Liver (tissue), 9 donors: Measurements from ENCODE around the gene BMP6. TPM values are rescaled to one million over a fixed set of nuclear protein-coding genes. Genes with fewer than 3 reads are reported as not detected.

ENCODE experiments used
- DNase-seq: peaks from one replicate; pipeline ENCODE4 v3.0.0-alpha.2; 2017; ENCODE audit warnings: low spot score
- H3K27ac ChIP-seq, 2 donors: one replicate each; pipeline ENCODE4 v1.7.0; 2013; ENCODE audit warnings: inconsistent platforms in 2 of 2, low read length in 2 of 2, control low read depth in 1 of 2, low read depth in 1 of 2, mild to moderate bottlenecking in 1 of 2
- H3K27me3 ChIP-seq, 4 donors: one replicate each; pipeline versions ENCODE4 v1.6.1 to v1.7.0; 2013; ENCODE audit warnings: low read length in 3 of 4, inconsistent platforms in 1 of 4, mild to moderate bottlenecking in 1 of 4, moderate library complexity in 1 of 4; ENCODE audit not compliant: control insufficient read depth in 4 of 4, insufficient read depth in 4 of 4
- H3K36me3 ChIP-seq, 4 donors: one replicate each; pipeline versions ENCODE4 v1.6.1 to v1.7.0; 2013; ENCODE audit warnings: low read length in 3 of 4, mild to moderate bottlenecking in 3 of 4, low read depth in 1 of 4, moderate library complexity in 1 of 4; ENCODE audit not compliant: control insufficient read depth in 4 of 4, insufficient read depth in 3 of 4
- H3K4me1 ChIP-seq, 4 donors: one replicate each; pipeline versions ENCODE4 v1.6.1 to v1.7.0; 2013; ENCODE audit warnings: low read length in 3 of 4, mild to moderate bottlenecking in 3 of 4, moderate library complexity in 1 of 4; ENCODE audit not compliant: control insufficient read depth in 4 of 4, insufficient read depth in 4 of 4
- H3K4me3 ChIP-seq, 3 donors: one replicate each; pipeline versions ENCODE4 v1.6.1 to v1.7.0; 2013; ENCODE audit warnings: low read length in 3 of 3, control low read depth in 1 of 3, low read depth in 1 of 3, mild to moderate bottlenecking in 1 of 3
- H3K9ac ChIP-seq, 2 donors: one replicate each; pipeline ENCODE4 v1.7.0; 2013; ENCODE audit warnings: low read length in 2 of 2, mild to moderate bottlenecking in 2 of 2, moderate library complexity in 2 of 2, control low read depth in 1 of 2, low read depth in 1 of 2
- H3K9me3 ChIP-seq, 4 donors: one replicate each; pipeline versions ENCODE4 v1.6.1 to v1.7.0; 2013; ENCODE audit warnings: low read length in 3 of 4; ENCODE audit not compliant: control insufficient read depth in 4 of 4
- ATF3 ChIP-seq: IDR thresholded peaks from 2 replicates; pipeline ENCODE4 v1.6.1; 2016; ENCODE audit warnings: antibody characterized with exemption
- CTCF ChIP-seq: fragments of 150-350 bp; IDR thresholded peaks from 2 replicates; pipeline ENCODE4 v1.5.1; 2017; ENCODE audit warnings: improper control_type of control experiment, low read depth, low read length; ENCODE audit not compliant: missing input control
- EGR1 ChIP-seq, 2 donors: IDR thresholded peaks; 2 replicates each; pipeline ENCODE4 v1.6.1; 2016 to 2018; ENCODE audit warnings: antibody characterized with exemption in 2 of 2, low read depth in 2 of 2
- FOXA1 ChIP-seq: IDR thresholded peaks from 2 replicates; pipeline ENCODE4 v1.6.1; 2016; ENCODE audit warnings: antibody characterized with exemption
- FOXA2 ChIP-seq: IDR thresholded peaks from 2 replicates; pipeline ENCODE4 v1.6.1; 2016; ENCODE audit warnings: antibody characterized with exemption
- GABPA ChIP-seq, 2 donors: IDR thresholded peaks in 1 of 2; conservative IDR thresholded peaks in 1 of 2; 2 replicates each; pipeline ENCODE4 v1.6.1; 2016; ENCODE audit warnings: antibody characterized with exemption in 2 of 2, mild to moderate bottlenecking in 1 of 2, moderate library complexity in 1 of 2
- HNF4G ChIP-seq: IDR thresholded peaks from 2 replicates; pipeline ENCODE4 v1.6.1; 2016; ENCODE audit warnings: antibody characterized with exemption
- JUND ChIP-seq, 2 donors: IDR thresholded peaks; 2 replicates each; pipeline ENCODE4 v1.6.1; 2016; ENCODE audit warnings: antibody characterized with exemption in 2 of 2
- MAX ChIP-seq: IDR thresholded peaks from 2 replicates; pipeline ENCODE4 v1.6.1; 2016; ENCODE audit warnings: antibody characterized with exemption
- RAD21 ChIP-seq, 2 donors: IDR thresholded peaks; 2 replicates each; pipeline ENCODE4 v1.6.1; 2016; ENCODE audit warnings: antibody characterized with exemption in 2 of 2, mild to moderate bottlenecking in 2 of 2
- RXRA ChIP-seq, 2 donors: IDR thresholded peaks; 2 replicates each; pipeline ENCODE4 v1.6.1; 2017 to 2018; ENCODE audit warnings: antibody characterized with exemption in 2 of 2, mild to moderate bottlenecking in 1 of 2
- SP1 ChIP-seq: IDR thresholded peaks from 2 replicates; pipeline ENCODE4 v1.6.1; 2018; ENCODE audit warnings: antibody characterized with exemption, mild to moderate bottlenecking
- TAF1 ChIP-seq: conservative IDR thresholded peaks from 2 replicates; pipeline ENCODE4 v1.6.1; 2016; ENCODE audit warnings: antibody characterized with exemption, mild to moderate bottlenecking
- YY1 ChIP-seq: IDR thresholded peaks from 2 replicates; pipeline ENCODE4 v1.6.1; 2016; ENCODE audit warnings: antibody characterized with exemption, mild to moderate bottlenecking
- WGBS: extraction: QIAGEN DNeasy Blood & Tissue Kit; methylation state at CpG from one replicate; pipeline ENCODE4 v1.1.7; 2013; 5-methylcytosine and 5-hydroxymethylcytosine counted together
- polyA plus RNA-seq, 2 donors: library from polyadenylated mRNA; stranded (reverse) in 1 of 2; unstranded in 1 of 2; fragments of 200-250 nt in 1 of 2; fragments of >200 nt in 1 of 2; fragmentation: Nextera tagmentation in 1 of 2; extraction: Ambion mirVana in 1 of 2; gene quantifications; one replicate each; pipeline versions ENCODE4 v1.2.1 to v1.2.3, GENCODE V29; 2013 to 2015
- total RNA-seq, 2 donors: library from RNA; depleted of rRNA; stranded (reverse); fragments of >200 nt; gene quantifications; one replicate each; pipeline ENCODE4 v1.2.3, GENCODE V29; 2014
- TF ChIP-seq, protein P1 (sequence below): IDR thresholded peaks from 2 replicates; pipeline ENCODE4 v1.6.1; 2016; ENCODE audit warnings: antibody characterized with exemption
- donor health status: healthy.
- donor health status: healthy.
- donor health status: healthy.
- donor health status: healthy.
- donor health status: healthy.

Gene BMP6
- total and polyA plus RNA-seq, 4 donors: 0.57 to 5.9 (median 2.3) TPM

DNA sequence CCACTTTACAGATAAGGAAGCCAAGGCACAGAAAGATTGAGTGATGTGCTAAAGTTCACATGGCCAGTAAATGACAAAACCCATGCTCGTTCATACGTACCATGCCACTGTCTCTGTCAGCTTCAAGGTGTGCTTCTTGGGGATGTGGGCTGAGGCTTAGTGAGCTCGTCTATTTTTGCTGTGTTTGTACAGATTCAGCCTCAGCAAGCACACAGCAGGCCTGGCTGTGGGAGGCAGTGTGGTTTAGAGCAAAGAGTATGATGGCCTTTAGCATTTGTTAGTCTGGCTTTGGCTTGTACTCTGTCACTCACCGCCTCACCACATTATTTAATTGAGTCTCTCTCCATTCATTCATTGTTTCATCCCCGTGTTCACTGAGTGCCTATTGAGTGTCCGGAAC lies 55.3 kb downstream of the BMP6 start:
- Histone ChIP-seq H3K27me3 (no peaks in the 10 kb centered on the region), H3K27ac (no peak overlapping the region), H3K4me1 (no peaks in the 10 kb centered on the region), H3K9ac (no peak overlapping the region), H3K9me3 (peaks cover 0 to 2% (median 0%) of the 10 kb centered on the region in 4 donors), H3K4me3 (no peak overlapping the region), H3K36me3 (no peaks in the 10 kb centered on the region)
- no peak for DNase-seq
- no peak for TF ChIP-seq JUND (IDR thresholded peaks at IDR 0.05)
- TF ChIP-seq MAX: no peak
- no peak for TF ChIP-seq RAD21 (IDR thresholded peaks at IDR 0.05)
- TF ChIP-seq TAF1: no peak
- TF ChIP-seq, protein P1, sequence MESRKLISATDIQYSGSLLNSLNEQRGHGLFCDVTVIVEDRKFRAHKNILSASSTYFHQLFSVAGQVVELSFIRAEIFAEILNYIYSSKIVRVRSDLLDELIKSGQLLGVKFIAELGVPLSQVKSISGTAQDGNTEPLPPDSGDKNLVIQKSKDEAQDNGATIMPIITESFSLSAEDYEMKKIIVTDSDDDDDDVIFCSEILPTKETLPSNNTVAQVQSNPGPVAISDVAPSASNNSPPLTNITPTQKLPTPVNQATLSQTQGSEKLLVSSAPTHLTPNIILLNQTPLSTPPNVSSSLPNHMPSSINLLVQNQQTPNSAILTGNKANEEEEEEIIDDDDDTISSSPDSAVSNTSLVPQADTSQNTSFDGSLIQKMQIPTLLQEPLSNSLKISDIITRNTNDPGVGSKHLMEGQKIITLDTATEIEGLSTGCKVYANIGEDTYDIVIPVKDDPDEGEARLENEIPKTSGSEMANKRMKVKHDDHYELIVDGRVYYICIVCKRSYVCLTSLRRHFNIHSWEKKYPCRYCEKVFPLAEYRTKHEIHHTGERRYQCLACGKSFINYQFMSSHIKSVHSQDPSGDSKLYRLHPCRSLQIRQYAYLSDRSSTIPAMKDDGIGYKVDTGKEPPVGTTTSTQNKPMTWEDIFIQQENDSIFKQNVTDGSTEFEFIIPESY: no peak
- no peak for TF ChIP-seq HNF4G
- TF ChIP-seq ATF3: no peak
- no peak for TF ChIP-seq YY1
- TF ChIP-seq SP1: no peak
- TF ChIP-seq GABPA (IDR thresholded peaks at IDR 0.05 in 1 of 2, conservative IDR thresholded peaks at IDR 0.05 in 1 of 2): no peak
- no peak for TF ChIP-seq EGR1 (IDR thresholded peaks at IDR 0.05; ENCODE audit: low read depth in 2 of 2)
- no peak for TF ChIP-seq FOXA2
- no peak for TF ChIP-seq FOXA1
- TF ChIP-seq RXRA (IDR thresholded peaks at IDR 0.05): no peak
- WGBS: 89% methylated on average over 6 of the region's 6 CpGs

DNA sequence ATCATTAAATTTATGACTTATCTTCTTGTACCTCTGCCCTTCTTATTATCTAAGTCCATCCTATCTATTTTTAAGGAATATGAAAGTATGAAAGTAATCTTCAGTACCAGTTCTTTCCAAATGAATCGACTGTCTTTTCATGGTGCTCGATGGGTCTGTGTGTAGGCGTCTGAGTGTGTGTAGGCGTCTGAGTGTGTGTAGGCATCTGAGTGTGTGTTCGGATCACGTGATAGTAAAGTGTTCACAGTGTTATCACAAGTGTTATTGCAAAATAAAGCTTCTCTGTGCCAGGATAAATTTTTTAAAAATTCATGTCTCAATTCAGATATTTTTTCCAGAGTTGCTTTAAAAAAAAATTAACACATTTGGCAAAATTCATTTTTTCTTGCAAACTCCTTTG lies 58.3 kb downstream of the BMP6 start:
- 70% methylated on average over 6 of the region's 6 CpGs for WGBS

GRCh38 chr6:7784706-7785105 lies 58.8 kb downstream of the BMP6 start:
- 82% methylated on average over 2 of the region's 2 CpGs for WGBS
- TF ChIP-seq TAF1 (no peak), CTCF (no peak)
- TF ChIP-seq, protein P1: no peak
- Histone ChIP-seq H3K9me3 (no peaks in the 10 kb centered on the region), H3K27ac (no peak overlapping the region), H3K4me1 (no peaks in the 10 kb centered on the region), H3K36me3 (no peaks in the 10 kb centered on the region), H3K9ac (no peak overlapping the region), H3K4me3 (no peak overlapping the region), H3K27me3 (no peaks in the 10 kb centered on the region)
- DNase-seq: no peak

More for the DNA sequence above, 58.3 kb downstream of the BMP6 start:
- Histone ChIP-seq H3K9me3 (no peaks in the 10 kb centered on the region), H3K27ac (no peak overlapping the region), H3K4me1 (no peaks in the 10 kb centered on the region), H3K27me3 (no peaks in the 10 kb centered on the region), H3K4me3 (no peak overlapping the region), H3K9ac (no peak overlapping the region), H3K36me3 (no peaks in the 10 kb centered on the region)
- DNase-seq: no peak
- TF ChIP-seq FOXA1 (no peak), MAX (no peak)
